T-helper 2 cell (primary cell): Measurements from ENCODE around the gene CCNA2.
A peak's percentile ranks its signal among the peaks of the same experiment; 100 is the strongest.

ENCODE experiments used
- DNase-seq, 5 experiments: peaks; one replicate each; pipeline versions ENCODE4 v3.0.0 to v3.0.0-alpha.2; 2012 to 2022

The CCNA2 gene

DNA sequence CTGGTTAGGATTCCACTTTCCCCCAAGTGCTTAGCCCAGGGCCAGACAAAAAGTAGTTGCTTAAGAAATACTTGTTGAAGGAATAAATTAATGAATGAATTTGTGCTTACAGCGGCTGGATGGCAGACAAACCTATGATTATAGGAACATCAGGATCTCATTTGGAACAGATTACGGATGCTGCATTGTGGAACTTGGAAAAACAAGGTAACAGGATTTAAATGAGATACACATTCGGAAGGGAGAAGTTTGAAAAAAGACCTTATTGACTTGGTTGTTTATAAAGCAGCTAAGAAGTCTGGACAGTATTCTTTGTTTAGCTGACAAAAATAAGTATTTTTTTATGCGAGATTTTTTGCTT lies 22.0 kb downstream of the CCNA2 start:
- DNase-seq = no peak

DNA sequence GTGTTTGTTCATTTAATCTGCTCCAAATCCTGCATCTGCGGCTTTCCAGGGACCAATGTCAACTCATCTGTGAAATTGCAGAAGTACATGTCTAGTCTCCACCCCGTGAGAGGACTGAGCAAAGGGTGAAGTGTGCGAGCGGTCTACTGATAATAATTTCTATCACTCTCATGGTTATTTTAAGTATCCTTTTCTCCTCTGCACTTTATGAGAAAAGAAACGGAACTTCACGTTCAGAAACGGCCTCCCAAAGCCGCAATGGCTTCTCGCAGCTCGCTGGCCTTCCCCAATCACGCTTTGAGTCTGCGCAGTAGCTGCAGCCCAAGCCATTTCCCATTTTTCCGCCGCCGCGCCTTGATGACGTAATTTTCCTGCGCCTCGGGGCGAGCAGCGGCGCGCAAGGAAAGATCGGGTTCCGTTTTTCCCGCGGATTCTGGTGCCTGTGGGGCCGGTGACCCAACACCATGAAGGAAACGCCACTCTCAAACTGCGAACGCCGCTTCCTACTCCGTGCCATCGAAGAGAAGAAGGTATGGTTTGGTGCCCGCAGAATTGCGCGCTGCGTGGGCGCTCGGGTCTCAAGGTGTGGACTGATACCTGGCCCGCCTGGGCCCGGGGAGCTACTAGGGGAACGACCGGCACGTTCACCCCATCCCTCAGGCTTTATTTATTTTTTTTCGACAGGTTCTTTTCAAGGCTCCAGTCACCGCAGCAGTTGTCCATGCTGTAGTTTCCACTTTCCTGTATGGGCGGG lies 22.5 kb downstream of the CCNA2 start, which contains the start of gene EXOSC9:
Gene EXOSC9, plus strand, starts transcription at position 363 of the 754 bp plus-strand sequence. Its CDS starts 102 bp downstream, at position 465.
- peak; percentile 83 to 95 (median 91) for DNase-seq

DNA sequence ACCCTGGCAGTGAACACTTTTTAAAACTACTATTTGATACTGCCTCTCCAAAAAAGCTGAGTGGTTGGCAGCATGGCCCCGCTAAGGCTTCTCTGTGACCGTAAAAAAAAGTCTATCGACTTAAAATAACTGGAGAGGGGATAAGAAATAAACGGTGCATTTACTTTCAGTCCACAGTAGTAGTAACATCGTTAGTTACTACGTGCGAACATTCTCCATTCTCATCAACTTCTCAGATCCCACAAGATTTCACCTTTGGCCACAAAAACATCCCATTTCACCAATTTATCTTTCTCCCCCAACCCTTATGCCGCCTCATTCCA lies 23.1 kb downstream of the CCNA2 start:
- DNase-seq = no peak

- no peak for DNase-seq
Observed at GRCh38 chr4:121799867-121800501, 23.7 kb downstream of the CCNA2 start.

- DNase-seq = no peak
Observed at GRCh38 chr4:121799208-121799823, 24.4 kb downstream of the CCNA2 start.

GRCh38 chr4:121796283-121796682 lies 27.4 kb downstream of the CCNA2 start:
- DNase-seq = no peak

DNA sequence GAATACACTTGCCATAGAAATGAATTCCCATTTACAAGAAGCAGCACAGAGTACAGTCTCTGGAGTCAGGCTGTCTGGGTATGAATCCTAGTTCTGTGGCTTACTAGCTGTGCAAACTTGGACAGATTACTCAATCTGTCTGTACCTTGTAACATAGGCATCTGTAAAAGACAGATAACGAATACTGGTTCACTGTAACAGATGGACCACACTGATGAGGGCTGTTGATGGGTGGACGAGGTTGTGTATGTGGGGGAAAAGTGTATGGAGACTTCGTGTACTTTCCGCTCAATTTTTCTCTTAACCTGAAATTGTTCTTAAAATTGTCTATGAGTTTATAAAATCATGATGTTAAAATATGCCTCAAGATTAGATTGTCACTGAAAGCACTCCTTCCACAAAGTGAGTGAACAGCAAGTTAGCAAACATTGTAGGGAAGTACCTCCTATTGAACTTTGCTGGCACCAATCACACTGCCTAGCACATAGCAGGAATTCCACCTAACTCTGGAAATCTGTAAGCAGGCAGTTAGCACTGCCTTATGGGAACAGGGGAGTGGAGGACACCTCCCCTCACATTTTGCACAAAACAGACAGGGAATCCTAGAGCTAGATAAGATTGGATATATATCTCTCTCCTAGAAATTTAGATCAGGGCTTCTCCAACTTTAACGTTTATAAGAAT lies 29.0 kb downstream of the CCNA2 start:
- no peak for DNase-seq

DNA sequence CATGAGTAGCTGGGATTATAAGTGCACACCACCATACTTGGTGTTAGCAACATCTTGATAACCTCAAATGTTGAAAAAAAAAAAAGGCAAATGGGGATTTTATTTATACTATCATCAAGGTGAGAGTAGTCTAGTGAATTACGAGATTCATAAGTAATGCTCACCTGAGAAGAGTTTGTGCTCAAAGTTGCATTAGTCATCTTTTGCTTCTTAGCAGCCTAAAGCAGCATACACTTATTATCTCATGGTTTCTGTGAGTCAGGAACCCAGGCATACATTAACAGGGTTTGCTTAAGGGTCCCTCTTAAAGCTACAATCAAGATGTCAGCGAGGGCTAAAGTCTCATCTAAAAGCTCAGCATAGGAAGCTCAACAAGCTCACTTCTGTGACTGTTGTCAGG lies 30.7 kb downstream of the CCNA2 start:
- DNase-seq = no peak

DNA sequence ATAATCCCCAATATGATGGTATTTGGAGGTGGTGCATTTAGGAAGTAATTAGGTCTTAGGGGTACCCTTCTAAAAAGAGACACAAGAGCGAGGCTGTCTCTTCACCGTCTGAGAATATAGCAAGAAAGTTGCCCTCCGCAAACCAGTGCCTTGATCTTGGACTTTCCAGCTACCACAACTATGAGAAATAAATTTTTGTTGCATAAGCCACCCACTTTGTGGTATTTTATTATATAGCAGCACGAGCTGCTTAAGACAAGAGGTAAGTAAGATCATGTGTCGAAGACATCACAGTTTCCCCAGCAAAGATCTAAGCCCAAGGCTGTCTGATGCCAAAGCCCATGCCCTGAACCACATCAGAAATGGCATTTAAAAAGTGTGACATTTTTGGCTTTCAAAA lies 32.2 kb downstream of the CCNA2 start:
- DNase-seq = no peak

DNA sequence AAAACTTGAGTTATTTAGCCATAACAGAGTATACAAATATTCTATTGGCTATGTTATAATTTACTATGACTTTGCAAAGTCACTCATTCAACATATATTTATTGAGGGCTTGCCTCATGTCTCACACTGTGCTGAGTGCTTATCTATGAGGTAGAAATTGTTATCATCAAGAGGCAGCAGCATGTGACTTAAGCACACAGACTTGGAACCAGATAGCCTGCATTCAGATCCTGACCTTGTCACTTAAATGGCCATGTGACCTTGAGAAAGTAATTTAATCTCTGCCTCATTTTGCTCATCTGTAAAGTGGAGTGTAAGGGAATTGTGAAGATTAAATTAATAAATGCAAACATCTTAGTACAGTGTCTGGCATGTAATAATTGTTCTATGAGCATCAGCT lies 32.7 kb downstream of the CCNA2 start:
- DNase-seq = no peak

DNA sequence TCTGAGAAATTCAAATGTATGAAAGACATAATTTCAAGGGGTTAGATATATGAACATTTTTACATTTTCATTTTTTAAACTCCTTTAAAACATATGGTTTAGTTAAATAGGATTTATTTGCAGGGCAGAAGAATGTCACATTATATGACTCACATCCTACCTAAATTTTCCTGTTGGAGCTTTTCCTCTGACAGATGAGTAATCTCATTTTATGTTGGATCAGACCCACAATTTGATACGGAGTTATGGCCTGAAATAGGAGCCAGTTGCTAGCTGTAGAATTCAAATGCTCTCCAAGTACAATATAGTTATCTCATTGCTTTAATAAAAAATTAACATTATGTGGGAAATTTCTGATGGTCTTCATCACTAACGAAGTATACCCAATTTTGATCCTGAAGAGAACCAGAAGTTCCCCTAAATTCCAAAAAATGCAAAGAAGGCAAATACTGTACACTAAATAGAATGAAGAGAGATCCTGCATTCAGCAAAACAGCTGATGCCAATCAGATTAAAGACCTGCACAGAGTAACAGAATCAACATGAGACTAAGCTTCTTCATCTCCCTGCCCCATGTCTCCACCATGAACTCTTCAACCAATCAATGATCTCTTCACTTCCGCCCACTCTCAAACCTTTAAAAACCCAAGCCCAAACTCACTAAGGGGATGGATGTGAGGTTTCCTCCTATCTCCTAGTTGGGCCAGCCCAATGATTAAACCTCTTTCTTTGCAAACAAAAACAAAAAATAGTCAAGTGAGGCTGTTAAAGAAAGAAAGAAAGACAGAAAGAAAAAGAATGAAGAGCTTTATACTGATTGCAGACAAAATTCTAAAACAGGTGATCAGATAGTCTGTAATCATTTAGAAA lies 33.5 kb downstream of the CCNA2 start:
- DNase-seq = no peak

GRCh38 chr4:121789455-121789854 lies 34.2 kb downstream of the CCNA2 start:
- no peak for DNase-seq

DNA sequence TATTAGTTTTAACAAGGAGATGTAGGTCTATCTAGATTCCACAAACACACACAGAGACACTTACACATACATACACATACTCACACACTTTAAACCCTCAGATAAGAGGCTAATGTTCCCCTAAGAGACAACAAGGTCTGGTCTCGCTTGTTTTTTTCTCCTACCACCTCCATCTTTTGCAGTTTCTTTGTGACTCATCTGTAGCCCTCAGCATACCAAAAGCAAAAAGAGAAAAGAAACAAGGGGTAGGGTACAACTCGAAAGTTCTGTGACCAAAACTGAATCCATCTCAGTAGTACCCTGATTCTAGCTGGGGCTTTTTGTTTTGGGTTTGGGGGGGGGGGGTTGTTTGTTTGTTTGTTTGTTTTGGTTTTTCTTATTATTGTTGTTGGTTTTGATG lies 34.8 kb downstream of the CCNA2 start:
- peak in 1 of 5 experiments; percentile 60 for DNase-seq

GRCh38 chr4:121786221-121786620 lies 37.5 kb downstream of the CCNA2 start:
- no peak for DNase-seq

DNA sequence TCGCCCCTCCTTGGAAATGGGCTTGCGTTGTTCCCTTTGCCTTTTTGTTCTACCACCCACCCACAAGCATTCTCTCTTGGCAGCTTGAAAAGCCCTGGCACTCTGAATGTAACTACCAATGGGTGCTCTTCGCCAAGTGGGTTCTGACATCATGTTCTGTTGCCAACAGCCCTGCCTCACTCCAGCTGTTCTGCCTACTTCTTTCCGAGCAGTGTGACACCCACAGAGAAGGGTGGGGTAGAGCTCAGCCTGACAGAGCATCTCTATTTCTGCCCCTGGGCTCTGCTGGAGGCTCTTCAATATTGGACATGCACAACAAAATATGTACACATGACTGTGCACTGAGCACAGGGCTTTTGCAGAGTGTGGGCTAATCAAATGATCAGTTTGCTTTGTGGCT lies 38.2 kb downstream of the CCNA2 start:
- no peak for DNase-seq

DNA sequence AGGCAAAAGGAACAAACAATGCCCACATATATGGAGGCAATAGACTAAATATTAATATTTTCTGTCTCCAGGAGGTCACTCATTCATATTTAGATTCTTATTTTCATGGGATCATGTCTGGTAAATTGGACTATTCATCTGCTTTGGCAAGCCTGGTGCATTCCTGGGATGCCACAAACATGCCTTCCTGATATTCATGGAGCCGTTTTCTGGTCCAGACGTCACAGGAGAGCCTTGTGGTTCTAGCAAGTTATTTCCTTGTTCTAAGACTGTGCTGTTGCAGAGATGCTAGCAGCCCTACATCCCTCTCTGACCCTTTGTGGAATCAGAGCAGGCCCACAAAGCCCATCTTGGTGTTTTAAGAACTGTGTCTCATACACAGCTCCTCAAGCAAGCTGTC lies 38.7 kb downstream of the CCNA2 start:
- no peak for DNase-seq

- no peak for DNase-seq
Observed at GRCh38 chr4:121784401-121784800, 39.3 kb downstream of the CCNA2 start.

DNA sequence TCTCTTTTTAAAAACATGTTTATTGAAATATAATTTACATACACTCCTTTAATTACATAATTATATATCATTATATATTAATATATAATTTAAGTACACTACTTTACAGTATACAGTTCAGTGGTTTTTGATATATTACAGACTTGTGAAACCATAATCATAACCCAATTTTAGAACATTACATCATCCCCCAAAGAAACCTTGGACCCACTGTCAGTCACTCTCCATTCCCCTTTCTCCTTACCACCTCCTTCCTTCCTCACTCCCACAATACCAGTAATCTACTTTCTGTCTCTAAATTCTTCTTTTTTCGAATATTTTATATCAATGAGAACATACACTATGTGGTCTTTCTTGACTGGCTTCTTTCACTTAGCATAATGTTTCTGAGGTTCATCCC lies 40.5 kb downstream of the CCNA2 start:
- DNase-seq = no peak

DNA sequence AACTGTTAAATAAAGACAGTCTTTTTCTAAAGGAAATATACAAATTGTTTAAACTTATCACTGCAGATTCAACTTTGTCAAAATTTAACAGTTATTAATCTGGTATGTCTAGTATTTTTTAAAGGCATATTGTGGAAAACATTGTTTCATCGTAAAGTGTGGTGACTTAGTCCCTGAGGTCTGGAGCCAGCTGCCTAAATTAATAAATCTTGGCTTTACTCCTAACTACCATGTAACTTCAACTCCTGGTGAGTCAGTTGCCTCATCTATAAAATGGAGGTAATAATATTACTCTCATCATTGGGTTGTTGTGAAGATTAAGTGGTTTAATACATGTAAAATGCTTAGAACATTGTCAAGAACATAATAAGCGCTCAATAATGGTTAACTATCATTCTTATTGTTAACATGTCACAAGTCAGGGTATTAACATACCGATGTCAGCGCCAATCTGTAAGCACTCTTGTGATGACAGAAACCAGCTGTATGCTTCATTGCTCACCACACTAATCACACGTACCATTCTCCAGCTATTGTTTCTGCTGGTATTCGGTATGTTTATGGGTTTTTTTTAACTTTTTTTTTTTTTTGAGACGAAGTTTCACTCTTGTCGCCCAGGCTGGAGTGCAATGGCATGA lies 44.6 kb downstream of the CCNA2 start:
- DNase-seq = no peak

- no peak for DNase-seq
Observed at GRCh38 chr4:121777625-121778024, 46.1 kb downstream of the CCNA2 start.

- no peak for DNase-seq
Observed at GRCh38 chr4:121776610-121777401, 46.9 kb downstream of the CCNA2 start.
